Stimulated activated CD8-positive, alpha-beta memory T cell treated with anti-CD3 and anti-CD28 coated beads, Interleukin-15, amount 100 ng/mL, for 1 hour (primary cell): Measurements from ENCODE around the gene DDX1.

Source experiments
- DNase-seq: peaks from one replicate; pipeline ENCODE4 v3.0.0-alpha.2; 2020; ENCODE audit warnings: low read depth

The DDX1 gene

GRCh38 chr2:15664273-15665066, 72.8 kb downstream of the DDX1 start:
- no peak for DNase-seq

- no peak for DNase-seq
These were observed 73.6 kb downstream of the DDX1 start for GRCh38 chr2:15665067-15665942.

GRCh38 chr2:15665943-15666460, 74.3 kb downstream of the DDX1 start:
- DNase-seq, result no peak

- no peak for DNase-seq
These were observed 75.5 kb downstream of the DDX1 start for GRCh38 chr2:15666861-15667808.

- DNase-seq, result no peak
These were observed 76.3 kb downstream of the DDX1 start for GRCh38 chr2:15667809-15668556.

GRCh38 chr2:15668611-15669305, 77.1 kb downstream of the DDX1 start:
- no peak for DNase-seq

- DNase-seq, result no peak
These were observed 77.8 kb downstream of the DDX1 start for GRCh38 chr2:15669375-15669910.

- no peak for DNase-seq
These were observed 78.8 kb downstream of the DDX1 start for GRCh38 chr2:15670469-15670868.

- DNase-seq, result no peak
These were observed 79.3 kb downstream of the DDX1 start for GRCh38 chr2:15670981-15671380.

GRCh38 chr2:15671409-15671808, 79.7 kb downstream of the DDX1 start:
- DNase-seq, result no peak

GRCh38 chr2:15671842-15672815, 80.5 kb downstream of the DDX1 start:
- no peak for DNase-seq

GRCh38 chr2:15672961-15673918, 81.6 kb downstream of the DDX1 start:
- no peak for DNase-seq

GRCh38 chr2:15673919-15674636, 82.4 kb downstream of the DDX1 start:
- DNase-seq, result no peak

- no peak for DNase-seq
These were observed 83.2 kb downstream of the DDX1 start for GRCh38 chr2:15674637-15675455.

- DNase-seq, result no peak
These were observed 84.0 kb downstream of the DDX1 start for GRCh38 chr2:15675456-15676195.
